Cardiac muscle cell (in vitro differentiated cells and primary cell): ENCODE data around the gene RCL1. TPM values are rescaled to one million over a fixed set of nuclear protein-coding genes. Genes with fewer than 3 reads are reported as not detected.

Source experiments
- DNase-seq, 2 donors: peaks; one replicate each; pipeline versions ENCODE4 v3.0.0 to v3.0.0-alpha.2; 2010 to 2017; ENCODE audit warnings: low read depth in 1 of 2, low spot score in 1 of 2
- H3K27ac ChIP-seq: fragments of 200-600 bp; sonication (generic); 2 replicates; pipeline ENCODE4 v1.5.1; 2016
- H3K27me3 ChIP-seq: fragments of 200-600 bp; sonication (generic); 2 replicates; pipeline ENCODE4 v1.6.0; 2016; ENCODE audit warnings: control low read depth
- H3K36me3 ChIP-seq: fragments of 200-600 bp; sonication (generic); 2 replicates; pipeline ENCODE4 v1.5.1; 2016; ENCODE audit warnings: control low read depth
- H3K4me1 ChIP-seq: fragments of 200-600 bp; sonication (generic); 2 replicates; pipeline ENCODE4 v1.8.1; 2017; ENCODE audit warnings: low read depth, mild to moderate bottlenecking, mixed run types
- H3K4me3 ChIP-seq: fragments of 200-600 bp; sonication (generic); 2 replicates; pipeline ENCODE4 v1.5.1; 2016; ENCODE audit warnings: mild to moderate bottlenecking
- H3K9me3 ChIP-seq: fragments of 200-600 bp; sonication (generic); 2 replicates; pipeline ENCODE4 v1.5.1; 2017; ENCODE audit warnings: low read depth, mild to moderate bottlenecking, control low read depth
- CTCF ChIP-seq: IDR thresholded peaks from 2 replicates; pipeline ENCODE4 v1.5.1; 2012; ENCODE audit warnings: low read depth, mild to moderate bottlenecking, low read length
- polyA plus RNA-seq: library from polyadenylated mRNA; unstranded; fragments of >200 nt; fragmentation: Nextera tagmentation; extraction: Ambion mirVana; gene quantifications from 2 replicates; pipeline ENCODE4 v1.2.1, GENCODE V29; 2016
- total RNA-seq: library from RNA; depleted of rRNA; stranded (reverse); fragments of >200 nt; gene quantifications from 2 replicates; pipeline ENCODE4 v1.2.3, GENCODE V29; 2016

RCL1 gene
- total and polyA plus RNA-seq, 2 experiments from 2014 or later = 15.1 to 17.9 TPM

GRCh38 chr9:4801156-4801555 lies 8.4 kb downstream of the RCL1 start:
- Histone ChIP-seq H3K4me1 (peaks cover 9% of the 10 kb centered on the region), H3K4me3 (no peak overlapping the region), H3K36me3 (no peaks in the 10 kb centered on the region), H3K9me3 (no peaks in the 10 kb centered on the region), H3K27ac (no peak overlapping the region), H3K27me3 (no peaks in the 10 kb centered on the region)
- no peak for DNase-seq
- TF ChIP-seq CTCF = no peak

DNA sequence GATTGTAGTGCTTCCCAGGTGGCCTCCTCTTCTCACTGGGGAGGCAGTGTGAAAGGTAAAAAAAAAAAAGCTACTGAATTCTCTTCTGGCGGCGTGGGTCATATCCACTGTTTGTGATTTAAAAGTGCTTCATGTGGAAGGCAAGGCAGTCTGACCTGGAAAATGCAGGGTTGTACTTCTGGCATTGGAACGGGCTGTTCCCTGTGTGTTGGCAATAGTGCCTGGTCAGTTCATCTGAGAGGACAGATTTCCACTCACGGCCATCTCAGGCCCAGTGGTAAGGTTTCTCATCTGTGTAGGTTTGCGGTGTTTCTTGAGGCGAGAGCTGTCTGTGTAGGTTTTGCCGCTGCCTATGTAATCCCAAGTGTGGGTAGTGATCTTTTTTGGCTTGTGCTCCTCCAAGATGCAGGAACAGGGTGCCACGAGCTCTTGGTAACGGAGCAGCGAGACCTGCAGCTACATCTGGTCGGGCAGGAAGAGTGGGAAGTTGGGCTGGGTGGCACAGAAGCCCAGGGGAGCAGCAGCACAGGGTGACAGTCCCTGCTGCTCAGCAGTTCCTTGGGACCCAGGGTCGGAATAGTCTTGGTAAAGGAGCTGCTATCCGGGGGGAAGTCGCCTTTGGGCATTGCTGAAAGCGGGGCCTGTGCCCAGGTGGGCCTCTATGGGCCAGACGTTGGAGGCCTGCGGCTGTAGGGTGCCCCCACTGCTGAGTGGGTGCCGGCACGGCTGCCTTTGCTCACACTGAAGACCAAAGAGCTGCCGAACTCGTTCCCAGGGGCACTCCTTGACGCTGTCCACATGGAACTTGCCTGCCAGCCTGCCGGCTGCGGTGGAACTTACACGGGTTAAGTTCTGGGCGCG lies 11.2 kb downstream of the RCL1 start:
- no peak for DNase-seq
- no peak for TF ChIP-seq CTCF
- Histone ChIP-seq H3K27me3 (no peaks in the 10 kb centered on the region), H3K36me3 (no peaks in the 10 kb centered on the region), H3K9me3 (no peaks in the 10 kb centered on the region), H3K27ac (no peak overlapping the region), H3K4me1 (peaks cover 9% of the 10 kb centered on the region), H3K4me3 (no peak overlapping the region)

GRCh38 chr9:4804531-4805016 lies 11.8 kb downstream of the RCL1 start:
- DNase-seq = no peak
- Histone ChIP-seq H3K4me1 (peaks cover 4% of the 10 kb centered on the region), H3K27me3 (no peaks in the 10 kb centered on the region), H3K36me3 (no peaks in the 10 kb centered on the region), H3K4me3 (no peak overlapping the region), H3K27ac (no peak overlapping the region), H3K9me3 (no peaks in the 10 kb centered on the region)
- TF ChIP-seq CTCF = no peak

DNA sequence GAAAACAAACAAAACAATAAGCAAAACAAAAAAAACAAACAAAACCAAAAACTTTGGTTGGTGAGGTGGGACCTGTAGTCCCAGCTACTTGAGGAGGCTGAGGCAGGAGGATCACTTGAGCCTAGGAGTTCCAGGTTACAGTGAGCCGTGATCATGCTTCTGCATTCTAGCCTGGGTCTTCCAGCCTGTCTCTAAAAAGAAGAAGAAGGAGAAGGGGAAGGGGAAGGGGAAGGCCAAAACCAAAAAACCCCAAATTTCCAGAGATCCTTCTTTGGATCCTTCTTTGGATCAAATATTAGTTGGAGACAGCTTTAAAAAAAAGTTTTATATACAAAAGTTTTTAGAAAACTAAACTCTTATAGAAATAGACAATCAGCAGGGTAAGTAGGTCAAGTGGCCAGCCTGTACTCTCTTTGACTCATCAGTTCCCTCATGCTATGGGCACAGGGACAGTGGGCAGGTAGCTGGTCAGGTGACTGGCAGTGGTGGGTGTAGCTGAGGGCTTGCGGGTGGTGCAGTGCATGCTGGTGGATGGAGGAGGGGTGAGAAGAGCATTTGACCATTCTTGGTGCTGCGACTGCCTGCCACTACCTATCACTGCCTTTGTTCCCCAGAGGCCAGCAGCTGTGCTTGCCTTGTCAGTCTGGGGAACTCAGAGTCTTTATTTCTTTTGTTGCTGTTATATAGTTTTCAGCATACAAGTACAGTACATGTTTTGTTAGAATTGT lies 12.6 kb downstream of the RCL1 start:
- H3K9me3 ChIP-seq = no peaks in the 10 kb centered on the region
- no peaks in the 10 kb centered on the region for H3K36me3 ChIP-seq
- TF ChIP-seq CTCF = no peak
- H3K27ac ChIP-seq = no peak overlapping the region
- no peak overlapping the region for H3K4me3 ChIP-seq
- no peak for DNase-seq
- no peaks in the 10 kb centered on the region for H3K4me1 ChIP-seq
- no peaks in the 10 kb centered on the region for H3K27me3 ChIP-seq

DNA sequence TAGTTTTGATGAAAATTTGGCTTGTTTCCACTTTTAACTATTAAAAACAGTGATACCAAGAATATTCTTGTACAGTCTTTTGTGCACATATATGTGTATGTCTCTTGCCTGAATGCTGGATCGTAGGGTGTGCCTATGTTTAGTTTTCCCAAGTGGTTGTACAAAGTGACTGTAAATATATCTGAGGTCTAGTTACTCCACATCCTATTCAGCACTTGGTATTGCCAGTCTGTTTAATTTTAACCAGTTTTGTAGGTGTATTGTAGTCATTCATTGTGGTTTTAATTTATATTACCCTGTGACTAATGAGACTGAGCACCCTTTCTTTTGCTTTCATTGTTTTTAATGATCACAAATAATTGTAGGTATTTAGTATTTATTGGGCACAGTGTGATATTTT lies 17.8 kb downstream of the RCL1 start:
- no peak for TF ChIP-seq CTCF
- Histone ChIP-seq H3K36me3 (no peaks in the 10 kb centered on the region), H3K27ac (no peak overlapping the region), H3K4me3 (no peak overlapping the region), H3K9me3 (no peaks in the 10 kb centered on the region), H3K27me3 (no peaks in the 10 kb centered on the region), H3K4me1 (no peaks in the 10 kb centered on the region)
- no peak for DNase-seq
